ENCODE measurements around the gene TBL1X.
"Not testable (repeated sequence)": the region's sequence is repeated elsewhere in the genome, so short reads cannot be mapped to it uniquely, and the experiment has no call there.

TBL1X gene

GRCh38 chrX:9501362-9501761 is 36.5 kb downstream of the TBL1X start:
- DNase-seq: no peak

- no peak for DNase-seq
Measured at GRCh38 chrX:9503261-9503660, 38.4 kb downstream of the TBL1X start.

GRCh38 chrX:9510366-9510765 is 45.5 kb downstream of the TBL1X start:
- no peak for DNase-seq

- no peak for DNase-seq
Measured at GRCh38 chrX:9510980-9511379, 46.1 kb downstream of the TBL1X start.

GRCh38 chrX:9515489-9515888 is 50.6 kb downstream of the TBL1X start:
- no peak for DNase-seq

- no peak for DNase-seq
Measured at GRCh38 chrX:9515973-9516538, 51.2 kb downstream of the TBL1X start.

- DNase-seq: no peak
Measured at GRCh38 chrX:9516635-9517034, 51.8 kb downstream of the TBL1X start.

- no peak for DNase-seq
Measured at GRCh38 chrX:9518051-9518450, 53.2 kb downstream of the TBL1X start.

- no peak for DNase-seq
Measured at GRCh38 chrX:9518889-9519288, 54.0 kb downstream of the TBL1X start.

- DNase-seq: no peak
Measured at GRCh38 chrX:9519546-9520216, 54.8 kb downstream of the TBL1X start.

- no peak for DNase-seq
Measured at GRCh38 chrX:9520217-9520590, 55.3 kb downstream of the TBL1X start.

- DNase-seq: no peak
Measured at GRCh38 chrX:9522378-9523155, 57.7 kb downstream of the TBL1X start.

- DNase-seq: peak in 1 of 2 experiments; percentile 1
Measured at GRCh38 chrX:9525511-9526248, 60.8 kb downstream of the TBL1X start.

GRCh38 chrX:9526965-9527364 is 62.1 kb downstream of the TBL1X start:
- DNase-seq: no peak

- no peak for DNase-seq
Measured at GRCh38 chrX:9528498-9528897, 63.6 kb downstream of the TBL1X start.

- no peak for DNase-seq
Measured at GRCh38 chrX:9529223-9529622, 64.4 kb downstream of the TBL1X start.

GRCh38 chrX:9530848-9531274 is 66.0 kb downstream of the TBL1X start:
- DNase-seq: peak; percentile 25 to 27

- no peak for DNase-seq
Measured at GRCh38 chrX:9532349-9532748, 67.5 kb downstream of the TBL1X start.

GRCh38 chrX:9533611-9534010 is 68.8 kb downstream of the TBL1X start:
- DNase-seq: no peak

- no peak for DNase-seq
Measured at GRCh38 chrX:9534686-9535085, 69.8 kb downstream of the TBL1X start.

- DNase-seq: no peak
Measured at GRCh38 chrX:9535101-9535500, 70.2 kb downstream of the TBL1X start.

GRCh38 chrX:9536156-9536555 is 71.3 kb downstream of the TBL1X start:
- DNase-seq: not testable (repeated sequence)

- no peak for DNase-seq
Measured at GRCh38 chrX:9537781-9538180, 72.9 kb downstream of the TBL1X start.
